Epithelial cell of proximal tubule (primary cell): Measurements from ENCODE around the gene BARHL1. TPM values are rescaled to one million over a fixed set of nuclear protein-coding genes. Genes with fewer than 3 reads are reported as not detected.

ENCODE experiments used
- DNase-seq: peaks from one replicate; pipeline ENCODE4 v3.0.0-alpha.2; 2011; ENCODE audit warnings: low read depth
- H3K4me3 ChIP-seq: 2 replicates; pipeline ENCODE4 v1.5.1; 2011; ENCODE audit warnings: low read depth, mild to moderate bottlenecking, low read length
- CTCF ChIP-seq: conservative IDR thresholded peaks from 2 replicates; pipeline ENCODE4 v1.5.1; 2012; ENCODE audit warnings: low read depth, mild to moderate bottlenecking, low read length
- total RNA-seq: library from RNA; depleted of rRNA; stranded (reverse); fragments of >200 nt; gene quantifications from 2 replicates; pipeline ENCODE4 v1.2.3, GENCODE V29; 2015

BARHL1 gene
- total RNA-seq, 1 donor from 2014 or later = not detected

- no peak overlapping the region for H3K4me3 ChIP-seq
- TF ChIP-seq CTCF = no peak
- no peak for DNase-seq
Observed at GRCh38 chr9:132609184-132609583, 26.8 kb downstream of the BARHL1 start.

GRCh38 chr9:132609829-132610228, 27.4 kb downstream of the BARHL1 start:
- no peak overlapping the region for H3K4me3 ChIP-seq
- DNase-seq = no peak
- TF ChIP-seq CTCF = no peak

- no peak for TF ChIP-seq CTCF
- no peak for DNase-seq
- H3K4me3 ChIP-seq = no peak overlapping the region
Observed at GRCh38 chr9:132610661-132611060, 28.3 kb downstream of the BARHL1 start.

GRCh38 chr9:132614324-132614723, 31.9 kb downstream of the BARHL1 start:
- no peak for DNase-seq
- no peak overlapping the region for H3K4me3 ChIP-seq
- no peak for TF ChIP-seq CTCF

GRCh38 chr9:132615774-132616173, 33.4 kb downstream of the BARHL1 start:
- DNase-seq = no peak
- H3K4me3 ChIP-seq = no peak overlapping the region
- TF ChIP-seq CTCF = no peak

GRCh38 chr9:132616725-132617124, 34.3 kb downstream of the BARHL1 start:
- no peak for DNase-seq
- no peak overlapping the region for H3K4me3 ChIP-seq
- no peak for TF ChIP-seq CTCF

GRCh38 chr9:132622159-132622558, 39.8 kb downstream of the BARHL1 start:
- no peak for DNase-seq
- no peak overlapping the region for H3K4me3 ChIP-seq
- TF ChIP-seq CTCF = no peak
